ENCODE data around the gene NT5C1B. TPM values are rescaled to one million over a fixed set of nuclear protein-coding genes. Genes with fewer than 3 reads are reported as not detected.

NT5C1B gene
- polyA plus RNA-seq, 1 donor = 0.75 TPM

DNA sequence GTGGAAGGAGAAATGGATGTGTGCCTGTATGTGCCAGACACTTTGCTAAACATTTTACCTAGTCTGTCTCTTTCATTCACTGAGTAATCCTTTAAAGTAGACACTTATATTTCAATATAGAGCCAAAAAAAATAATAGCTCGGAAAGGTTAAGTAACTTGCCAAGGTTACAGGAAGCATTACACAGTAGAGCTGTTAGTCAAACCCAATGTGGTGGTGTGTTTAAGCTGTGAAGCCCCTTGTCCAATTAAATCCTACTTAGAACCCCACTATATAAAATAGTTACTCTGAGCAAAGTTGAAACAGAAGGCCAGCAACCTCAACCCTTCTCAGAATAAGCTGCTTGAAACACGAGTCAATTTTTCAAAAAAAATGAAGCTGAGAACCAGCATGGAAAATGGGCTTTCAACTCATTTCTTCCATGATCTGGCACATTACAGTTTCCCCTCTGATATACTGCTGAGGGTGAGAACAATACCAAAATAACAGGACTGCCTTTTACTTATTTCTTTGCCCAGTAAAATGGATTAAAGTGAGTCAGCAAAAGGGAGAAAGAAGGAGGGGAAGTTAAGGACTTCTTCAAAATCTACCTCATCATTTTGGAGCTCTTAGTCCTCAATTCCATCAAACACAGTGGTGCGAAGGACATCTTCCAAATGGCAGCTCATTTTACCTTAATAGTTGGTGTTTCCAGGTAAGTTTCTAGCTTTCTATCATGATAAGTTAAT, 36.9 kb downstream of the NT5C1B start:
- H3K27ac ChIP-seq (ENCODE audit: low read length) = no peak overlapping the region
- no peaks in the 10 kb centered on the region for H3K9me3 ChIP-seq (ENCODE audit: control insufficient read depth, low read depth, low read length)
- H3K4me3 ChIP-seq (ENCODE audit: low read length) = no peak overlapping the region
- no peak for DNase-seq
- no CpG with 5 or more reads among the region's 3 CpGs for WGBS (ENCODE audit: insufficient coverage, low lambda C conversion rate)
- no peaks in the 10 kb centered on the region for H3K27me3 ChIP-seq (ENCODE audit: control insufficient read depth, insufficient read depth, low read length)
- H3K4me1 ChIP-seq (ENCODE audit: control insufficient read depth, insufficient read depth, low read length) = no peaks in the 10 kb centered on the region
- peaks cover 14% of the 10 kb centered on the region for H3K36me3 ChIP-seq (ENCODE audit: control insufficient read depth, insufficient read depth, low read length)

DNA sequence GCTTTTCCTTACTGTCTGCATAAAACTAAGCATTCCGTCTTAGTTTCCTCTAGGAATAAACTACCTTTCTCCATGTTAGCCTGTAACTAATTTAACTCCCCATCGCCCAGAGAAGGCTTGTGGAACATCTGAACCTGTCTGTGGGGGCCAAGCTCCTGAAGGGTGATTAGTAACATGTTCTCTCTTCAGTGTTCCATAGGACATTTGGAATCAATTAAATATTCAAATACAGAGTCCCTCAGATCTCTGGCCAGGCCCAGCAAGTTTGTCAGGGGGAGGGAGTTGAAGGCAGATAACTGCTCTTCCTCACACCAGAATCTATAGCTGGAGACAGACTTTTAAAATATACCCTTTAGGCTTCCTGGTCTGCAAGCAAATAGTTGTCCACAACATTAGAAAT, 37.7 kb downstream of the NT5C1B start:
- no peaks in the 10 kb centered on the region for H3K4me1 ChIP-seq (ENCODE audit: control insufficient read depth, insufficient read depth, low read length)
- H3K36me3 ChIP-seq (ENCODE audit: control insufficient read depth, insufficient read depth, low read length) = peaks cover 14% of the 10 kb centered on the region
- H3K27me3 ChIP-seq (ENCODE audit: control insufficient read depth, insufficient read depth, low read length) = no peaks in the 10 kb centered on the region
- H3K27ac ChIP-seq (ENCODE audit: low read length) = no peak overlapping the region
- H3K9me3 ChIP-seq (ENCODE audit: control insufficient read depth, low read depth, low read length) = no peaks in the 10 kb centered on the region
- WGBS (ENCODE audit: insufficient coverage, low lambda C conversion rate) = no CpG with 5 or more reads among the region's 2 CpGs
- no peak overlapping the region for H3K4me3 ChIP-seq (ENCODE audit: low read length)
- no peak for DNase-seq

DNA sequence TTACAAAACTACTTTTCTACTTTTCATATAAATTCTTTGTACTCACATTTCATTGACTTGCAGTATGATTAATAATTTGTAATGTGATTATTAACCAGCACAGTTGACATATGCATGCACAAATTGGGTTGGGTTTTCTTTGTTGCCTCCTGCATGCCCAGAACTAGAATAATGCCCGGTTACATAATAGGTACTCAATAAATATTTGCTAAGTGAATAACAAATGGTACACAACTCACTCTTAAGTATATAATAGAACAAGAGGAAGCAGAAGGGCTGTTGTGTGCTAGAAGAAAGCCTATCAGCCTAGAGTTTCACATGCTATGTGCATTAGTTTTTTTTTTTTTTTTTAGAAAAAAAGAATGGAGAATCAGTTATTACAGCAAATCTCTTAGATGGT, 38.2 kb downstream of the NT5C1B start:
- no CpG with 5 or more reads among the region's 1 CpG for WGBS (ENCODE audit: insufficient coverage, low lambda C conversion rate)
- Histone ChIP-seq H3K27me3 (ENCODE audit: control insufficient read depth, insufficient read depth, low read length) (no peaks in the 10 kb centered on the region), H3K36me3 (ENCODE audit: control insufficient read depth, insufficient read depth, low read length) (peaks cover 11% of the 10 kb centered on the region), H3K27ac (ENCODE audit: low read length) (no peak overlapping the region), H3K4me1 (ENCODE audit: control insufficient read depth, insufficient read depth, low read length) (no peaks in the 10 kb centered on the region), H3K4me3 (ENCODE audit: low read length) (no peak overlapping the region), H3K9me3 (ENCODE audit: control insufficient read depth, low read depth, low read length) (no peaks in the 10 kb centered on the region)
- DNase-seq = no peak

- no peak overlapping the region for H3K4me3 ChIP-seq (ENCODE audit: low read length)
- H3K27ac ChIP-seq (ENCODE audit: low read length) = no peak overlapping the region
- peaks cover 10% of the 10 kb centered on the region for H3K36me3 ChIP-seq (ENCODE audit: control insufficient read depth, insufficient read depth, low read length)
- no peaks in the 10 kb centered on the region for H3K27me3 ChIP-seq (ENCODE audit: control insufficient read depth, insufficient read depth, low read length)
- 100% methylated on average over 1 of the region's 2 CpGs for WGBS (ENCODE audit: insufficient coverage, low lambda C conversion rate)
- no peaks in the 10 kb centered on the region for H3K4me1 ChIP-seq (ENCODE audit: control insufficient read depth, insufficient read depth, low read length)
- no peak for DNase-seq
- no peaks in the 10 kb centered on the region for H3K9me3 ChIP-seq (ENCODE audit: control insufficient read depth, low read depth, low read length)
Observed at GRCh38 chr2:18550433-18550832, 38.9 kb downstream of the NT5C1B start.

DNA sequence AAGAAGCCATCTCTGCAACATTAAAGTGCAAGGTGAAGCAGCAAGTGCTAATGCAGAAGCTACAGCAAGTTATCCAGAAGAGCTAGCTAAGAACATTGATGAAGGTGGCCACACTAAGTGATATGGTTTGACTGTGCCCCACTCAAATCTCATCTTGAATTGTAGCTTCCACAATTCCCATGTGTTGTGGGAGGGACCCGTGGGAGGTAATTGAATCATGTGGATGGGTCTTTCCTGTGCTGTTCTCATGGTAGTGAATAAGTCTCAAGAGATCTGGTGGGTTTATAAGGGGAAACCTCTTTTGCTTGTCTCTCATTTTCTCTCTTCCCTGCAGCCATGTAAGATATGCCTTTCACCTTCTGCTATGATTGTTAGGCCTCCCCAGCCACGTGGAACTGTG, 40.3 kb downstream of the NT5C1B start:
- Histone ChIP-seq H3K27ac (ENCODE audit: low read length) (no peak overlapping the region), H3K4me1 (ENCODE audit: control insufficient read depth, insufficient read depth, low read length) (no peaks in the 10 kb centered on the region), H3K9me3 (ENCODE audit: control insufficient read depth, low read depth, low read length) (no peaks in the 10 kb centered on the region), H3K4me3 (ENCODE audit: low read length) (no peak overlapping the region), H3K27me3 (ENCODE audit: control insufficient read depth, insufficient read depth, low read length) (no peaks in the 10 kb centered on the region), H3K36me3 (ENCODE audit: control insufficient read depth, insufficient read depth, low read length) (peaks cover under 1% of the 10 kb centered on the region)
- DNase-seq = no peak
- WGBS (ENCODE audit: insufficient coverage, low lambda C conversion rate) = 100% methylated on average over 1 of the region's 2 CpGs

DNA sequence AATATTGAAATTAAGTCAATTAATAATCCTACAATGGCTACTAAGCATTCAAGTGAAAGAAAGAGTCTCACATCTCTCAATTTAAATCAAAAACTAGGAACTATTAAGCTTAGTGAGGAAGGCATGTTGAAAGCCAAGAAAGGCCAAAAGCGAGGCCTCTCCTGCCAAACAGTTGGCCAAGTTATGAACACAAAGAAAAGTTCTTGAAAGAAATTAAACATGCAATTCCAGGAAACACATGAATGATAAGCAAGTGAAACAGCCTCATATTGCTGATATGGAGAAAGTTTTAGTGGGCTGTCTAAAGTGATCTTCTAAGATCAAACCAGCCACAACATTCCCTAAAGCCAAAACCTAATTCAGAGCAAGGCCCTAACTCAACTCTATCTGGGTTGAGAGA, 40.7 kb downstream of the NT5C1B start:
- Histone ChIP-seq H3K27me3 (ENCODE audit: control insufficient read depth, insufficient read depth, low read length) (no peaks in the 10 kb centered on the region), H3K4me3 (ENCODE audit: low read length) (no peak overlapping the region), H3K27ac (ENCODE audit: low read length) (no peak overlapping the region), H3K4me1 (ENCODE audit: control insufficient read depth, insufficient read depth, low read length) (no peaks in the 10 kb centered on the region), H3K9me3 (ENCODE audit: control insufficient read depth, low read depth, low read length) (no peaks in the 10 kb centered on the region), H3K36me3 (ENCODE audit: control insufficient read depth, insufficient read depth, low read length) (no peaks in the 10 kb centered on the region)
- 100% methylated on average over 1 of the region's 1 CpG for WGBS (ENCODE audit: insufficient coverage, low lambda C conversion rate)
- no peak for DNase-seq

DNA sequence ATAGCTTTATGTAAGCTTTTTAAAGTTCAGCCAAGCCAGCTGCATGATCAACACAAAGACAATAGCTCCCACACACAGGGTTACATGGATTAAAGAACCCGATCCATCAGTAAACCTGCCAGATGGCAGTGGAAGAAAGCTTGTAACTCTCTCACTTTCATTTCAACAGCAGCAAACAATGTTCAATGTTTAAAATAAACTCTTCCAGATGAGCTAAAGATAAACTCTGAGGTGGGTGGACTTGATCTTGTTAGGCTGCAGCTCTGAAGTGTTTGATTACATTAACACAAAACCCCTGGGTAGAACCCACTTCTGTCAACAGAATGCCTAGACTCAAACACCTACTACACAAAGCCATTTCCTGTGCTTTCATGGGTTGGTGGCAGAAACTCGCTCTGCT, 42.8 kb downstream of the NT5C1B start:
- Histone ChIP-seq H3K27me3 (ENCODE audit: control insufficient read depth, insufficient read depth, low read length) (no peaks in the 10 kb centered on the region), H3K36me3 (ENCODE audit: control insufficient read depth, insufficient read depth, low read length) (no peaks in the 10 kb centered on the region), H3K9me3 (ENCODE audit: control insufficient read depth, low read depth, low read length) (no peaks in the 10 kb centered on the region), H3K4me3 (ENCODE audit: low read length) (no peak overlapping the region), H3K27ac (ENCODE audit: low read length) (no peak overlapping the region), H3K4me1 (ENCODE audit: control insufficient read depth, insufficient read depth, low read length) (no peaks in the 10 kb centered on the region)
- no peak for DNase-seq
- WGBS (ENCODE audit: insufficient coverage, low lambda C conversion rate) = no CpG with 5 or more reads among the region's 2 CpGs

GRCh38 chr2:18545384-18545783, 44.0 kb downstream of the NT5C1B start:
- Histone ChIP-seq H3K9me3 (ENCODE audit: control insufficient read depth, low read depth, low read length) (no peaks in the 10 kb centered on the region), H3K36me3 (ENCODE audit: control insufficient read depth, insufficient read depth, low read length) (no peaks in the 10 kb centered on the region), H3K4me1 (ENCODE audit: control insufficient read depth, insufficient read depth, low read length) (no peaks in the 10 kb centered on the region), H3K4me3 (ENCODE audit: low read length) (no peak overlapping the region), H3K27ac (ENCODE audit: low read length) (no peak overlapping the region), H3K27me3 (ENCODE audit: control insufficient read depth, insufficient read depth, low read length) (no peaks in the 10 kb centered on the region)
- no peak for DNase-seq
- WGBS (ENCODE audit: insufficient coverage, low lambda C conversion rate) = 96% methylated on average over 3 of the region's 4 CpGs

DNA sequence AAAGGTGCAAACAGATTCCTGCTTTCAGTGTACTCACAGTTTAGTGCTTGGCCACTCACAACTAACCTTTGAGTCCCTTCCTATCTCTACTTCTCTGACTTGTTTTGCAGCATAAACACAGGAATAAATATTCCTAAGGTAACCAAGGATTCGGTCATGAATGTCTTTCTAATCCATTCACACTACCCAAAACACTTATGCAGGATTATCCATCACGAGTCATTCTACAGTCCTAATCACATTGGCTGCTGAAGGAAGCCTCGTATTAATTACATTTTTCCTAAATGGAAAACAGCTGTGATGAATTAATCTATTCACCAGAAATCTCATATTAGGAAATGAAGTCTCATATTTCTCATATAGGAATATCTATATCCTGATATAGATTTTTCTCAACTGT, 45.2 kb downstream of the NT5C1B start:
- WGBS (ENCODE audit: insufficient coverage, low lambda C conversion rate) = 100% methylated on average over 1 of the region's 3 CpGs
- Histone ChIP-seq H3K9me3 (ENCODE audit: control insufficient read depth, low read depth, low read length) (no peaks in the 10 kb centered on the region), H3K27ac (ENCODE audit: low read length) (no peak overlapping the region), H3K4me3 (ENCODE audit: low read length) (no peak overlapping the region), H3K36me3 (ENCODE audit: control insufficient read depth, insufficient read depth, low read length) (no peaks in the 10 kb centered on the region), H3K4me1 (ENCODE audit: control insufficient read depth, insufficient read depth, low read length) (no peaks in the 10 kb centered on the region), H3K27me3 (ENCODE audit: control insufficient read depth, insufficient read depth, low read length) (no peaks in the 10 kb centered on the region)
- no peak for DNase-seq

GRCh38 chr2:18540872-18541271, 48.5 kb downstream of the NT5C1B start:
- 100% methylated on average over 2 of the region's 2 CpGs for WGBS (ENCODE audit: insufficient coverage, low lambda C conversion rate)
- Histone ChIP-seq H3K36me3 (ENCODE audit: control insufficient read depth, insufficient read depth, low read length) (no peaks in the 10 kb centered on the region), H3K4me3 (ENCODE audit: low read length) (no peak overlapping the region), H3K4me1 (ENCODE audit: control insufficient read depth, insufficient read depth, low read length) (peaks cover 9% of the 10 kb centered on the region), H3K27me3 (ENCODE audit: control insufficient read depth, insufficient read depth, low read length) (no peaks in the 10 kb centered on the region), H3K27ac (ENCODE audit: low read length) (no peak overlapping the region), H3K9me3 (ENCODE audit: control insufficient read depth, low read depth, low read length) (no peaks in the 10 kb centered on the region)
- no peak for DNase-seq

- 100% methylated on average over 1 of the region's 1 CpG for WGBS (ENCODE audit: insufficient coverage, low lambda C conversion rate)
- Histone ChIP-seq H3K4me3 (ENCODE audit: low read length) (no peak overlapping the region), H3K27ac (ENCODE audit: low read length) (no peak overlapping the region), H3K4me1 (ENCODE audit: control insufficient read depth, insufficient read depth, low read length) (peaks cover 12% of the 10 kb centered on the region), H3K9me3 (ENCODE audit: control insufficient read depth, low read depth, low read length) (no peaks in the 10 kb centered on the region), H3K36me3 (ENCODE audit: control insufficient read depth, insufficient read depth, low read length) (no peaks in the 10 kb centered on the region), H3K27me3 (ENCODE audit: control insufficient read depth, insufficient read depth, low read length) (no peaks in the 10 kb centered on the region)
- no peak for DNase-seq
Observed at GRCh38 chr2:18536697-18537096, 52.7 kb downstream of the NT5C1B start.
